ENCODE data around the gene TRIM44.

Gene TRIM44

DNA sequence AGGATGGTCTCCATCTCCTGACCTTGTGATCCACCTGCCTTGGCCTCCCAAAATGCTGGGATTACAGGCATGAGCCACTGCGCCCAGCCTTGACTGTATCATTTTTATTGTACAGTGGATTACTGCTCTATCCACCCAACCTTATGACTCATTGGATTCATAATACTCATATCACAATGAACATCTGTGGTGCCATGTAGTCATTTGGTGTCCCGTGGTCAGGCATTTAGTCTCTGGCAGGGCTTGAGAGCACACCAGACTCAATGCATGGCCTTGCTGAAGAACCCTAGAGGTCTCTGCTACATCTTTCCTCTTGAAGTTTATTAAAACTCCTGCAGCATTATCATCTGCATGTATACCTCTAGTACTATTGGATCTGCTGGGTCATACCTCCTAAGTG is 183.3 kb downstream of the TRIM44 start:
- DNase-seq (ENCODE audit: extremely low read depth, low read depth), result no peak
- H3K4me3 ChIP-seq (replicated peaks; ENCODE audit: low read depth, low read length), result no peak overlapping the region
- TF ChIP-seq, protein P1, sequence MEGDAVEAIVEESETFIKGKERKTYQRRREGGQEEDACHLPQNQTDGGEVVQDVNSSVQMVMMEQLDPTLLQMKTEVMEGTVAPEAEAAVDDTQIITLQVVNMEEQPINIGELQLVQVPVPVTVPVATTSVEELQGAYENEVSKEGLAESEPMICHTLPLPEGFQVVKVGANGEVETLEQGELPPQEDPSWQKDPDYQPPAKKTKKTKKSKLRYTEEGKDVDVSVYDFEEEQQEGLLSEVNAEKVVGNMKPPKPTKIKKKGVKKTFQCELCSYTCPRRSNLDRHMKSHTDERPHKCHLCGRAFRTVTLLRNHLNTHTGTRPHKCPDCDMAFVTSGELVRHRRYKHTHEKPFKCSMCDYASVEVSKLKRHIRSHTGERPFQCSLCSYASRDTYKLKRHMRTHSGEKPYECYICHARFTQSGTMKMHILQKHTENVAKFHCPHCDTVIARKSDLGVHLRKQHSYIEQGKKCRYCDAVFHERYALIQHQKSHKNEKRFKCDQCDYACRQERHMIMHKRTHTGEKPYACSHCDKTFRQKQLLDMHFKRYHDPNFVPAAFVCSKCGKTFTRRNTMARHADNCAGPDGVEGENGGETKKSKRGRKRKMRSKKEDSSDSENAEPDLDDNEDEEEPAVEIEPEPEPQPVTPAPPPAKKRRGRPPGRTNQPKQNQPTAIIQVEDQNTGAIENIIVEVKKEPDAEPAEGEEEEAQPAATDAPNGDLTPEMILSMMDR (IDR thresholded peaks at IDR 0.05; ENCODE audit: low read depth, low read length, missing control alignments), result no peak

DNA sequence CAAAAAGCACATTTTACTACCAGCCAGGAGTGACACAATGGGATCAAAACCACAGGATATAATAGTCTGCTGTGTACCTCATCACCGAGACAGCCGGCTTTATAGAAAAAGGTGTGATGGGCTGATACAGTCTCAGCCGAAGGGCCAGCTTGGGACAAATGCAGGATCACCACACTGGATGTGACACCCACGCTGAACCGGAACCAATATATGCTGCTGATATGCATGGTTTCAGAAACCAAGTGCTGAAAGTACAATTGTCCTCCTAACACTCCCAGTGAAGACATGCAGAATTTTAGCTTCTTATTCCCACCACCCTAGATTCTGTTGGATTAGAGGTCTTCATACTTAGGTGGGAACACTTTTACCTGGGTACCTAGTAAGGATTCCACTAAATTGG is 184.3 kb downstream of the TRIM44 start:
- no peak overlapping the region for H3K4me3 ChIP-seq (replicated peaks; ENCODE audit: low read depth, low read length)
- TF ChIP-seq, protein P1 (IDR thresholded peaks at IDR 0.05; ENCODE audit: low read depth, low read length, missing control alignments), result no peak
- DNase-seq (ENCODE audit: extremely low read depth, low read depth), result no peak

DNA sequence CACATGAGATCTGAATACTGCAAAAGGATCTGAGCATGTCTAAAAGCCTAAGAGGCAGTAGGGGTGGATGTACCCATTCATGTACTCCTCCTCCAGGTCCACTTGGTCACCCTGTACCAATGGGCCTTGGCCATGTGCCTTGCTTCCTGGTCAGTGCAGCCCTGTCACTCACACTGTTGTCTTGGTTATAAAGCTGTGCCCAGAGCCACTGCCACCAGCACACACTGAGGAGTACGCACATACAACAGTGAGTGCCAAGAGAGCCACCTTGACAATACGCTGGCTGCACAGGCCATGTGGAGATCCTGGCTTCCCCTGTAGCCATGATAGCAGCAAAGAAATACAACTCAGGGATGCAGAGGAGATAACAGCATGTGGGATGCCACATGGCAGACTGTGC is 184.9 kb downstream of the TRIM44 start:
- TF ChIP-seq, protein P1 (IDR thresholded peaks at IDR 0.05; ENCODE audit: low read depth, low read length, missing control alignments), result no peak
- no peak overlapping the region for H3K4me3 ChIP-seq (replicated peaks; ENCODE audit: low read depth, low read length)

DNA sequence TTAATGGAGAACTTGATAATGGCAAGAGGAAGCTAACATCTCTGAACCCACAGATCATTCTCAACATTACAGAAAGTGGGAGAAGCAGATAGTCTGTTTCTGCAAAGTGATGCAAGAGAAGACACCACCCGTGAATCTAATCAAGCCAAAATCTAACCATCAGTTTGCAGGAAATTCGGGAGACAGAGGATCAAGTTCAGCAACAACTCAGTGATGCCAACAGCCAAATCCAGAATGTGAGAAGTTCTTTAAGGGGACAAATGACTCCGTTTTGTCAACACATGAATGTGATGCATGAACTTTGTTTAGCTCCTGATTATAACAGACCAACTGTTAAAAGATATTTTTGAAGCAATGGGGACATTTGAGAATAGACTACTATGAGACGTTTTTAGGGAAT is 186.0 kb downstream of the TRIM44 start:
- no peak overlapping the region for H3K4me3 ChIP-seq (replicated peaks; ENCODE audit: low read depth, low read length)
- no peak for DNase-seq (ENCODE audit: extremely low read depth, low read depth)
- TF ChIP-seq, protein P1 (IDR thresholded peaks at IDR 0.05; ENCODE audit: low read depth, low read length, missing control alignments), result no peak

More for the DNA sequence above, 184.9 kb downstream of the TRIM44 start:
- DNase-seq (ENCODE audit: extremely low read depth, low read depth), result no peak

DNA sequence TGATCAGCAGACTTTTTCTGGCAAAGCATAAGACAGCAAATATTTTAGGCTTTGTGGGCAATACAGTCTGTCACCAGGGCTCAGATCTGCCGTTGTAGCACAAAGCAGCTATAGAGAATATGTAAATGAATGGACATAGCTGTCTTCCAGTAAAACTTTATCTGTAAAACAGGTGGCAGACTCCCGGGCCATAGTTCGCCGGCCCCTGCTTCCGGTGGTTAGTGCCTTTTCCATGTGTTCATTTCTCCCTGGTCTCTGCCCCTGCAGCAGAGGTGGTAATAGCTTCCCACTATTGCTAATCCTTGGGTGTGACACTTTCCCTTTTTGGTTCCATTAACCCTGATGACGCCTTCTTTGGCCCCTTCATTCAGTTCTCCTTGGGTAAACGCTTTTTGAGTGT is 187.6 kb downstream of the TRIM44 start:
- TF ChIP-seq, protein P1 (IDR thresholded peaks at IDR 0.05; ENCODE audit: low read depth, low read length, missing control alignments), result no peak
- H3K4me3 ChIP-seq (replicated peaks; ENCODE audit: low read depth, low read length), result no peak overlapping the region
- DNase-seq (ENCODE audit: extremely low read depth, low read depth), result no peak

DNA sequence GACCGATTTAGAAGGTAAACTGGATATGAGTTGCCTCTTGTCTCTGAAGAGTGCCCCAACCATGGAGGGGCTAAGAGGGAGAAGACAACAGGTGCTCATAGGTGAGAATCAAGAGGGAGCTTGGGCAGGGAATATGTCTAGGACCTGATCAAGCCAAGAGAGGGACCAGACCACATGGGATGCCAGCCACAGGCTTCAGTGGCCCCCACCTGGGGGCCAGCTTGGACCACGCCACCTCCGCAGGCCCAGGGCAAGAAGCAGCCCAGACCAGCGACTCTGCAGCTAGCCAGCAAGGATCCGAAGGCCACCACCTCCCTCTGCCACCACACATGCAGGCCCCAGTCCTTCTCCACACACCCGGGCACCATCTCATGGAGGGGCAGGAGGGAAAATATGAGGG is 188.8 kb downstream of the TRIM44 start:
- no peak overlapping the region for H3K4me3 ChIP-seq (replicated peaks; ENCODE audit: low read depth, low read length)
- no peak for DNase-seq (ENCODE audit: extremely low read depth, low read depth)
- TF ChIP-seq, protein P1 (IDR thresholded peaks at IDR 0.05; ENCODE audit: low read depth, low read length, missing control alignments), result no peak

DNA sequence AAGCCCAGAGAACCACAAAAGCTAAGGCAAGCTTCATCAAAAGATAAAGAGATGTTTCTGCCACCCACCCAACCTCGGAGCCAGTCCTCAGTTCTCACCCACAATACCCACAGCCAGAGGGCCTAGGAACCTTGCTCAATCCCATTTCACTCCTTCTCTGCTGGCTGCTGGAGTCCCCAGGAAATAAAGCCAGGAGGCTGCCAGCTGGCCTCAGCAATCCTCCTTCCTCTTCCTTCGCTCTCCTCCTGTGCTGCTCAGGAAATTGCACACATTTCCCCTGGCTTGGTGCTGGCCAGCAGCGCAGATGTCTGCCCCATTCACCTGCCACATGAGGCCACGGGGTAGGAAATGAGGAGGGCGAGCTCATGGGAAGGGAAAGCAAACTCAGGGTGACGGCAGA is 189.5 kb downstream of the TRIM44 start:
- no peak overlapping the region for H3K4me3 ChIP-seq (replicated peaks; ENCODE audit: low read depth, low read length)
- TF ChIP-seq, protein P1 (IDR thresholded peaks at IDR 0.05; ENCODE audit: low read depth, low read length, missing control alignments), result no peak
- DNase-seq (ENCODE audit: extremely low read depth, low read depth), result no peak
